GM10266 (cell line): Measurements from ENCODE around the gene LDB2.

ENCODE experiments used
- DNase-seq: peaks from one replicate; pipeline ENCODE4 v3.0.0; 2012; ENCODE audit errors: extremely low spot score
- TF ChIP-seq, protein P1 (sequence below): IDR thresholded peaks from 2 replicates; pipeline ENCODE4 v1.5.1; 2012; ENCODE audit warnings: mild to moderate bottlenecking, low read depth; ENCODE audit not compliant: control insufficient read depth, insufficient read depth; ENCODE audit errors: missing control alignments

LDB2 gene

GRCh38 chr4:16685536-16685935, 212.9 kb downstream of the LDB2 start:
- no peak for DNase-seq
- TF ChIP-seq, protein P1, sequence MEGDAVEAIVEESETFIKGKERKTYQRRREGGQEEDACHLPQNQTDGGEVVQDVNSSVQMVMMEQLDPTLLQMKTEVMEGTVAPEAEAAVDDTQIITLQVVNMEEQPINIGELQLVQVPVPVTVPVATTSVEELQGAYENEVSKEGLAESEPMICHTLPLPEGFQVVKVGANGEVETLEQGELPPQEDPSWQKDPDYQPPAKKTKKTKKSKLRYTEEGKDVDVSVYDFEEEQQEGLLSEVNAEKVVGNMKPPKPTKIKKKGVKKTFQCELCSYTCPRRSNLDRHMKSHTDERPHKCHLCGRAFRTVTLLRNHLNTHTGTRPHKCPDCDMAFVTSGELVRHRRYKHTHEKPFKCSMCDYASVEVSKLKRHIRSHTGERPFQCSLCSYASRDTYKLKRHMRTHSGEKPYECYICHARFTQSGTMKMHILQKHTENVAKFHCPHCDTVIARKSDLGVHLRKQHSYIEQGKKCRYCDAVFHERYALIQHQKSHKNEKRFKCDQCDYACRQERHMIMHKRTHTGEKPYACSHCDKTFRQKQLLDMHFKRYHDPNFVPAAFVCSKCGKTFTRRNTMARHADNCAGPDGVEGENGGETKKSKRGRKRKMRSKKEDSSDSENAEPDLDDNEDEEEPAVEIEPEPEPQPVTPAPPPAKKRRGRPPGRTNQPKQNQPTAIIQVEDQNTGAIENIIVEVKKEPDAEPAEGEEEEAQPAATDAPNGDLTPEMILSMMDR = no peak

GRCh38 chr4:16684935-16685334, 213.5 kb downstream of the LDB2 start:
- TF ChIP-seq, protein P1 = no peak
- no peak for DNase-seq

DNA sequence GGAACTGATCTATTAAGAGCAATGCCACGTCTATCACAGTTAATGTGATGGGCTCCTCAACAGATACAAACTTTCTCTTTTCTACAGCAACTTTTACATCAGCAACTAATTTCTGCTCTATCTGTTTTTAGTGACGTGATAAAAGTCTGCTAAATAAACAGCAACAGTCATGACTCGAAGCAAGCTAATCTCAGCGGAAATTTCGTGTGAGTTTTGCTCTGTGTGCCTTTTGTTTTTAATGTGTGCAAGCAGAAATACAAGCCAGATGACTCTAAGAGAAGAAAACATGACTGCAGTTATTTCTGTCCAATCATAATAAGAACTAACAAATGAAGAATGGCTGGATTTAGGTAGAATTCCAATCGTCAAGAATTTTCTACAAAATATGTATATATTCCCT, 214.3 kb downstream of the LDB2 start:
- TF ChIP-seq, protein P1 = no peak

GRCh38 chr4:16682975-16683374, 215.5 kb downstream of the LDB2 start:
- TF ChIP-seq, protein P1 = no peak
- DNase-seq = no peak

More for the DNA sequence above, 214.3 kb downstream of the LDB2 start:
- DNase-seq = no peak

GRCh38 chr4:16677001-16677944, 221.2 kb downstream of the LDB2 start:
- TF ChIP-seq, protein P1 = no peak
- DNase-seq = no peak

- TF ChIP-seq, protein P1 = no peak
Observed at GRCh38 chr4:16676230-16676770, 222.1 kb downstream of the LDB2 start.

DNA sequence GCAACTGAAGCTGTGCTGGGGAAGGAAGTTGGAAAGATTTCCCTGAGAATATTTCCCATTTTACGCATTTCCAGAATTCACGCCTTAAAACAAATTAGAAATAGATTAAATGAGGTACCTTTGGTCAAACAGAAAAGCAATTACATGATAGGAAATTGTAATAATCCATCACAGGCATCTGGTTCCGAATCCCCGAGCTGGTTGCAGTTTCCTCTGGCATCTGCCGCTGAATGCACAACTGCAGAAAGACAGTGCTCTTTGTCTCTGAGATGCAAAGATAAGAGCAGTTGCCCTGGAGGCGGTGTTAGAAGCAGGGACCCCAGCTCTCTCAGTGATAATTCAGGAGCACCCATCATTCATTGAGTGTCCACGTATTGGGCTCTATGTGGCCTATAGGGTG, 224.4 kb downstream of the LDB2 start:
- TF ChIP-seq, protein P1 = no peak
- no peak for DNase-seq

More at GRCh38 chr4:16676230-16676770, 222.1 kb downstream of the LDB2 start:
- DNase-seq = no peak
